HL-60 (cell line): ENCODE data around the gene SPATA32.

Experiments
- DNase-seq, 2 experiments: peaks; one replicate each; pipeline ENCODE4 v3.0.0-alpha.2; 2010 to 2020; ENCODE audit warnings: low read depth in 1 of 2, low spot score in 1 of 2
- H3K27ac ChIP-seq: fragments of 250-450 bp; sonication (Bioruptor Pico); replicated peaks from 2 replicates; pipeline ENCODE4 v1.5.1; 2020; ENCODE audit warnings: mild to moderate bottlenecking, moderate library complexity
- H3K27me3 ChIP-seq: fragments of 250-450 bp; sonication (Bioruptor Pico); 2 replicates; pipeline ENCODE4 v1.5.1; 2021; ENCODE audit warnings: mild to moderate bottlenecking, moderate library complexity; ENCODE audit not compliant: insufficient read depth, poor library complexity, severe bottlenecking
- H3K4me3 ChIP-seq: replicated peaks from 2 replicates; pipeline ENCODE4 v1.5.1; 2011; ENCODE audit warnings: mild to moderate bottlenecking, control low read depth, low read length; ENCODE audit not compliant: insufficient read depth
- CTCF ChIP-seq: IDR thresholded peaks from one replicate; pipeline ENCODE4 v1.5.1; 2011; ENCODE audit warnings: low read length, control low read depth, inconsistent platforms; ENCODE audit not compliant: insufficient read depth
- GABPA ChIP-seq: IDR thresholded peaks from 2 replicates; pipeline ENCODE4 v1.6.1; 2012; ENCODE audit warnings: low read depth
- POLR2AphosphoS5 ChIP-seq: IDR thresholded peaks from 2 replicates; pipeline ENCODE4 v1.6.1; 2012; ENCODE audit warnings: low read depth
- SPI1 ChIP-seq: IDR thresholded peaks from 2 replicates; pipeline ENCODE4 v1.6.1; 2012; ENCODE audit warnings: low read depth, mild to moderate bottlenecking, borderline replicate concordance
- TF ChIP-seq, protein P1 (sequence below): IDR thresholded peaks from 2 replicates; pipeline ENCODE4 v1.6.1; 2012; ENCODE audit warnings: low read depth; ENCODE audit not compliant: insufficient replicate concordance

Gene SPATA32

GRCh38 chr17:45293413-45294211, 31.7 kb upstream of the SPATA32 start:
- Histone ChIP-seq H3K27ac (no peak overlapping the region), H3K4me3 (no peak overlapping the region), H3K27me3 (no peaks in the 10 kb centered on the region)
- DNase-seq, result peak; percentile 43 to 63
- TF ChIP-seq SPI1, result no peak

GRCh38 chr17:45292696-45293412, 31.0 kb upstream of the SPATA32 start:
- Histone ChIP-seq H3K4me3 (no peak overlapping the region), H3K27me3 (no peaks in the 10 kb centered on the region), H3K27ac (no peak overlapping the region)
- no peak for DNase-seq
- TF ChIP-seq GABPA, result no peak
- TF ChIP-seq, protein P1, sequence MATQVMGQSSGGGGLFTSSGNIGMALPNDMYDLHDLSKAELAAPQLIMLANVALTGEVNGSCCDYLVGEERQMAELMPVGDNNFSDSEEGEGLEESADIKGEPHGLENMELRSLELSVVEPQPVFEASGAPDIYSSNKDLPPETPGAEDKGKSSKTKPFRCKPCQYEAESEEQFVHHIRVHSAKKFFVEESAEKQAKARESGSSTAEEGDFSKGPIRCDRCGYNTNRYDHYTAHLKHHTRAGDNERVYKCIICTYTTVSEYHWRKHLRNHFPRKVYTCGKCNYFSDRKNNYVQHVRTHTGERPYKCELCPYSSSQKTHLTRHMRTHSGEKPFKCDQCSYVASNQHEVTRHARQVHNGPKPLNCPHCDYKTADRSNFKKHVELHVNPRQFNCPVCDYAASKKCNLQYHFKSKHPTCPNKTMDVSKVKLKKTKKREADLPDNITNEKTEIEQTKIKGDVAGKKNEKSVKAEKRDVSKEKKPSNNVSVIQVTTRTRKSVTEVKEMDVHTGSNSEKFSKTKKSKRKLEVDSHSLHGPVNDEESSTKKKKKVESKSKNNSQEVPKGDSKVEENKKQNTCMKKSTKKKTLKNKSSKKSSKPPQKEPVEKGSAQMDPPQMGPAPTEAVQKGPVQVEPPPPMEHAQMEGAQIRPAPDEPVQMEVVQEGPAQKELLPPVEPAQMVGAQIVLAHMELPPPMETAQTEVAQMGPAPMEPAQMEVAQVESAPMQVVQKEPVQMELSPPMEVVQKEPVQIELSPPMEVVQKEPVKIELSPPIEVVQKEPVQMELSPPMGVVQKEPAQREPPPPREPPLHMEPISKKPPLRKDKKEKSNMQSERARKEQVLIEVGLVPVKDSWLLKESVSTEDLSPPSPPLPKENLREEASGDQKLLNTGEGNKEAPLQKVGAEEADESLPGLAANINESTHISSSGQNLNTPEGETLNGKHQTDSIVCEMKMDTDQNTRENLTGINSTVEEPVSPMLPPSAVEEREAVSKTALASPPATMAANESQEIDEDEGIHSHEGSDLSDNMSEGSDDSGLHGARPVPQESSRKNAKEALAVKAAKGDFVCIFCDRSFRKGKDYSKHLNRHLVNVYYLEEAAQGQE, result peak; percentile 54

DNA sequence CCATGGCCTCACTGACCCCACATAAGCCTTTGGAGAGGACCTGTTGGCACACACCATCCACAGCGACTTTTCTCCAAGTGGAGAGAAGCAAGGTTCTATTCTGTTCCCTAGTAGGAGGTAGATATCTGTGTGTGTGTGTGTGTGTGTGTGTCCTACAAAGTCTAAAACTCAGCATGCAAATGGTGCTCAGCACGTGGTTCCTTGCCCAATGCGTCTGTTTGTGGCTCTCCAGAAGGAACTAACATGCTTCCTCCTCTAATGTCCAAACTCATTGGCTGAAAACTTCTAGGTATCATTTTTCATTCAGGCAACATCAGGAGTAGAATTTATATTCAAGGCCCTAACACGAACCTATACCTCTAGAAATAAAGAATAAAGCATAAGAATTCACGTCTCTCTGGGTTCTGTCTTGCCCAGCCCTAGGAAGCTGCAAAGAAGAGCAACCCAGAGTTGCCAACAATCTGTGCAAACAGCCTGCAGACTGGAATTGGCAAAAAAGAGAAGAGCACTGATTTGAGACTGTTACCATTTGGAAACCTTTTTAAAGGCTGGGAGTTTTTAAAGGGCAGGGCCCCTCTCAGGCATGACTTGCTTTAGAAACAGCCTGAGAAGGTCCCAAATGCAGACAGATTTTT, 29.4 kb upstream of the SPATA32 start:
- TF ChIP-seq POLR2AphosphoS5 (0 out of 2 replicates have a peak, but pooled peaks have one; percentile 34), SPI1 (peak; percentile 3; the same call in 1 of the 2 replicates), CTCF (no peak)
- H3K27ac ChIP-seq, result no peak overlapping the region
- no peak overlapping the region for H3K4me3 ChIP-seq
- peak; percentile 70 to 88 for DNase-seq
- H3K27me3 ChIP-seq, result no peaks in the 10 kb centered on the region

DNA sequence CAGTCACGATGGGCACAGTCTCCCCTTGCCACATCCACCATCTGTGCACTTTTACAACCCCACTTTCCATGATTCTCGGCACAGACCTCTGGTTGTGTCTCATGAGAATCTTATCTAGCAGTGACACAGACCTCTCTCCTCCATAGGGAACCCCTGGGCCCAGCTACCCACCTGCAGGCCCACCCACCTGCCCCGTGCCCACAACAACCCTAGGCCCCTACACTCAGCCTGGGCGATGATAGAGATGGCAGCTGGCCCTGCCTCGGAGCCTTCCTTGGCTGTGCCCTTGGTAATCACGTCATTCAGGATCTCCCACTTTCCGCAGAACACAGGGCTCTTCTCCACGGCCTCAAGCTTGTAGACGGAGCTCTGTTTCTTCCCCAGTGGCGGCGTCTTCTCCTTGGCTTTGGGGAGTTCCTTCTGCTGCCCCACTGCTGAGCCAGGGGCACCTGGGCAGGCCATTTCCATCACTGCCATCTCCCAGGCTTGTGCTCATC, 28.4 kb upstream of the SPATA32 start:
- no peak for DNase-seq
- H3K27me3 ChIP-seq, result no peaks in the 10 kb centered on the region
- no peak overlapping the region for H3K27ac ChIP-seq
- TF ChIP-seq, protein P1, result no peak
- TF ChIP-seq SPI1 (no peak), CTCF (no peak), GABPA (no peak), POLR2AphosphoS5 (no peak)
- no peak overlapping the region for H3K4me3 ChIP-seq
